RKO (cell line): ENCODE results near the gene SPECC1L.

Source experiments
- DNase-seq: peaks from one replicate; pipeline ENCODE4 v3.0.0-alpha.2; 2016; ENCODE audit warnings: low spot score

SPECC1L gene

GRCh38 chr22:24414523-24414922 lies 143.9 kb downstream of the SPECC1L start:
- DNase-seq = no peak

DNA sequence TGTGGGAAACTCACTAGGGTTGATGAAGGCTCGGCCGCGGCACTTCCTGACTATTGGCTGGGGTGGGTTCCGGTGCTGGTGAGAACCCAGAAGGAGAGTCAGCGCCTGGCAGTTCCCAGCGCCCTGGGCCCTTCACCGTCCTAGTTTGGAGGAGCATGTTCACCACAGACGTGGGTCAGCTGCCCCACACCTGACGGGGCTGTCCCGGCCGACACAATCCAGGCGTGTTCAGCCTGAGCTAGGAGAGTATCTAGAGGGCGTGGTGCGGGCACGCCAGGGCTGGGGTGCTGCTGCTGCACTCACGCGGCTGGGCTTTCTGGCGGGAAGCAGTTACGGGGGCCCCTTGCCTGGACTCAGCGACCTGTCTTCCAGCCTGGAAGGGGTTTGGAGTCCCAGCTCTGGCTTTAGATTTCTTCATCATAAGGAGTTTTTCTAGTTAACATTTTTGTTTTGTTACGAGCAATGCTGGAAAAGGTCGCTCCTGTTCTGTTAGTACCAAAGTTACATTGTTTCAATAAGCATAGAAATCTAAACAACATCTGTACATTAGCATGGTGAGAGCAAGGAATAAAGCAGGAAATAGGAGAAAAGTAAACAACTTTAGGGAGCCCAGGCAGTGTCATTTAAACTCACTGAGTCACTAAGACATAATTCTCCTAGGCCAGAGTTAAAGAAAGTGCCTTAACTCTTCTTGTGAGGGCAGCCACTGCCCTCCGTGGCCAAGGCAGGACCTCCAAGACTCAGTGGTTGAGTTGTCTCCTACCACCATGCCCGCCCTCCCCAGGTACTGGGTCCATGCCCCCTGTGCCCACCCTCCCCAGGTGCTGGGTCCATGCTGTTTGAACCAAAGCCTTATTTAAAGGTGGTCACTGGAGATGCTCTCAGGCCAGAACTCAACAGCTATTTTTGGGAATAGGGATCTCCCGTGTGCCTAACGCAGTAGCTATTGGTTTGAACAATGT lies 144.6 kb downstream of the SPECC1L start:
- no peak for DNase-seq

DNA sequence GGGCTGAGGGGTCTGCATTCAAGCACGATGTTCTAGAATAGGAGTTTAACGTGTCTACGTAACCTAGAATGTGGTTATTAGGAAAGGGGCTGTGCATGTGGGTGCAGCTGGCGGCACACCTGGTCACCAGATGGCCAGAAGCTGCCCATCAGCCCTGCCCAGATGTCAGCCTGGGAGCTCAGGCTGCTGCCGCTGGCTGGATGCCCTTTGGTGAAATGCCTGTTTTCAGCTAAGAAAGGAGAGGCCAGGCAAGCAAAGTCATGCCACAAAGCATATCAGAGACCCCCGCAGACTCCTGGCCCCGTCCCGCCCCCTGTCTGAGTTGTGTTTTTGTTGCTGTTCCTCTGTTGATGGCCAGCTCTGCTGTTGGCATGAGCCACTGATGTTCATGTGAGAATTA lies 145.5 kb downstream of the SPECC1L start:
- no peak for DNase-seq

GRCh38 chr22:24416611-24417010 lies 146.0 kb downstream of the SPECC1L start:
- DNase-seq = no peak

- no peak for DNase-seq
Measured at GRCh38 chr22:24417200-24417599, 146.6 kb downstream of the SPECC1L start.

GRCh38 chr22:24417901-24418641 lies 147.4 kb downstream of the SPECC1L start:
- DNase-seq = no peak

DNA sequence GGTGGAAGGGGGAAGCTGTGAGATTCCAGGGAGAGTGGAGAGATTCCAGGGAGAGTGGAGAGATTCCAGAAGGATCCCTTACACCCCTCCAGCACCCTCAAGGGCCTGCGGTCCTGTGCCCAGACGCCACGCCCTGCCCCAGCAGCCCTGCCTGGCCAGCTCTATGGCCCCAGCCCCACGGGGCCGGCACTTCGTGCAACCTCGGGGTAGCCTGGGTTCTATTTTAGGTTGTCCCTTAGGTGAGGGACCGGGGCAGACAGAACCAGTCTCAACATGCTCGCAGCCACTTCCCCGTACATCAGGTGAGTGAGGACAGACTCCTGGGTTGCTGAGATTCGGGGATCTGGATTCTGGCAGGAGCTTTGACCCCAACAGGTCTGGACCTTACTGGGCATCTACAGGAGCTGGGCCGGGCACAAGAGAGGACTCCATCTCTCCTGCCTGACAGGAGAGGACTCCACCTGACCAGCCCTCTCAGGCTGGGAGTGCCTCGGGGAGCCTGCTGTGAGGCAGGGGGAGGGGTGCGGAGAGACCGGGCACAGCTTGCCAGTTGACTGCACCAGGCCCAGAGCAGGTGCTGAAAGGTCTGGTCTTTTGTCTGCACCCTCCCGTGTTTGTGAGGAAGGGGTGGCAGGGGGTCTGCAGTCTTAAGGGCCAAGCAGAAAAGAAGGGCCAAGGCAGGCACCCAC lies 148.3 kb downstream of the SPECC1L start:
- no peak for DNase-seq

GRCh38 chr22:24419475-24419850 lies 148.8 kb downstream of the SPECC1L start:
- DNase-seq = no peak

- no peak for DNase-seq
Measured at GRCh38 chr22:24420072-24420976, 149.7 kb downstream of the SPECC1L start.

DNA sequence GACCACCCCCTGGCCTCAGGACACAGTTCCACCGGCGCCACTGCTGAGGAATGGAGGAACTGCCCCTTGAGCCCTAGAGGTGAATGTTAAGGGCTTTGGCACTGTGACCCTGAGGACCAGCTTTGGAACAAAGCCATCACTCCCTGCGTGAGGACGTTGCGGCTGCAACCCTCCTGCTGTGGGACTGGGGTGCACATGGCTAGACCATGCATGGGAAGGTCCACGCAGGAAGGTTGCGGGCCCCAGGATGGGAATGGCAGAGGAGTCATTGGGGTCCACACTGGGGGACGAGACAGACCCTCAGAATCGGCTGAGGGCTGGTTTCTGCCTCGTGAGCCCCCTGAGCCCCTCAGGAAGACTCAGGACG lies 150.3 kb downstream of the SPECC1L start:
- DNase-seq = no peak

DNA sequence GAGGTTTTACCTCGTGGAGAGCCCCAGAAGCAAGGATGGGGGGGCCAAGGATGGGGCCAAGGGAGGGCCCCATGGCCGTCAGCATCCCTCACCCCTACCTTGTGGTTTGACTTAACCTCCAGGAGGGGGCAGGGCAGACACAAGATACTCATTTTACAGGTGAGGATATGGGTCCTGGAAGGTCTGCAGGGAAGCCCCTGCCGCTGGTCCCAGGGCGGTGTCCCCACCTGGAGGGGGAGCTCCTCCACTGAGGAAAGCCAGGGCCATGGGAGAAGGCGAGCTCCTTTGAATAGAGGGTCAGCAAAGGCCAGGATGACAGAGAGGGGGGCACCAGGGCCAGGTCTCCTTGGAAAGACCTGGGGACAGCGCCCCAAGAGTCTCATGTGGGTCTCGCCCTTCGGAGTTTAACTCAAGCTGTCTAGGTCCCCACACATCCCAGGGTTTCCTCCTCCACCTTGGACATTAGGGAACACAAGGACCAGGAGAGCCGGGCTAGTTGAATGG lies 150.8 kb downstream of the SPECC1L start:
- no peak for DNase-seq

DNA sequence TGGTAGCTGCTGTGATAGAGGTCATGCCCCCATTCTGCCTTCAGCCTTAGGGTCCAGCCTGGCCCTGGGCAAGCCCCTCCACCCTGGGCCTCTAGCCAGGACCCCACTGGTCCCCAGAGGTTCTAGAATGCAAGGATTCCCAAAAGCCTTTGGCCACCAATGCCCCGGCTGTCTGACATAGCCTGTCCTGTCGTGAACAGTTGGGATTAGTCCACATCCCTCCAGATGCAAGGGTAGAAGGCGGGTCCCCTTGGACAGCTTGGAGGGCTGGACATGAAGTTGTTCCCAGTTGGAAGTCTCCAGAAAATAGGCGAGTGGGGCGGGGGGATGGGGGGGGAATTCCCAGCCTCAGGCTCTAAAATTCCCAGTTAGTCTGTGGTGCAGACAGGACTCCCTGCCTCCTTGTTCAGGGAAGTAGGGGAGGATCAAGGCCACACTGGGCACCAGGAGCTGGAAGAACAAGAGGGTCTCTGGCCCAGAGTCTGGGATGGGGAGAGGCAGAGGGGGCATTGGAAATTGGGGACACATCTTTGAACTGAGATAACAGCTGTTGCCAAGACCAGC lies 151.6 kb downstream of the SPECC1L start:
- no peak for DNase-seq

DNA sequence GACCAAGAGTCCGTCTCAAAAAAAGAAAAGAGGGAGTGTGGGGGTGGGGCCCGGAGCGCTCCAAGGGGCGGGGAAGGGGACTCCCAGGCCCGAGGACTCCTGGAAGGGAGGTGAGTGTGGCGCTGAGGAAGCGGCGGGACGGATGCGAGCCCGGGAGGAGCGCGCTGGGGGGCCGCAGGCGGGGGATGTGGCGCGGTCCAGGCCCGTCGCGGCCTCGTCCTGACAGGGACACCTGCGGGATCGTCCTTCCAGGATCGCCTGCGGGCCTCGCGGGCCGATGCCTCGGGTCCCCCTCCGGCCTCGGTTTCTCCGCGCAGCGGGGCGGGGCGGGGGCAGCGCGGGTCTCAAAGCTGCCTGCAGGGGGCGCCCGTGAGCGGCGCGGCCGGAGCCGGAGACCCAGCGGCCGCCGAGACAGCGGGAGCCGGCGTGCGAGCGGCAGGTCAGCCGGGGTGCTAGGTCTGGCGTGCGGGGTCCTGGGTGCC lies 152.9 kb downstream of the SPECC1L start:
- DNase-seq = no peak

- no peak for DNase-seq
Measured at GRCh38 chr22:24424001-24424900, 153.6 kb downstream of the SPECC1L start.

- DNase-seq = no peak
Measured at GRCh38 chr22:24424901-24425775, 154.5 kb downstream of the SPECC1L start.

- DNase-seq = no peak
Measured at GRCh38 chr22:24426436-24426835, 155.8 kb downstream of the SPECC1L start.

DNA sequence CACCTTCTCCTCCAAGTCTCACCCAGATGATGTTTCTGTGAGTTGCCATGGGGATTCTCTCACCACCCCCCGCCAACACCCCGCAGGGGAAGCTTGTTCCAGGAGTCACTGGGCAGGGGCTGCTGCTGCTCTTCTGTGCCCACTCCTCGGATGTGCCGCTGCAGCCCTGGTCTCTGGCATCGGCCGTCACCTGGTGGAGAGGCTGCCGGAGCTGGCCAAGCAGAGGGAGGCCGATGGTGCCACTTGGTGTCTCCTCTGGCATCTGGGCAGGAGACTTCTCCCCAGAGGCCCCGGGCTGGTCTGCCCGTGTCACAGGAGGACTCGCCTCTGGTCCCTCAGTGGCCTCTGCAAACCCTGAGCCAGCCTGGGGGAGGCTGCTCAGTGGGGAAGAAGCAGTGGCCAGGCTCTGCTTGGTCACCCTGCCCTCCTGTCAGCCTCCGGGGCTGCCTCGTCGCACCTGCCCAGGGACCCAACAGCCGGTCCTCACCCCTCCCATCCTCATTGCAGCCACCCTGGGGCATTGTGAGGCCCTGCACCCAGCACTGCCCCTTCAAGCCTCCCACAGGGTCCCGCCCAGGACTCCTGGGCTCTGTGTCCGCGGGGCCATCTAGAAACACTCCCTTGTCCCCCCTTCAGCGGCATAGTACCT lies 156.3 kb downstream of the SPECC1L start:
- DNase-seq = no peak

GRCh38 chr22:24427500-24428164 lies 157.0 kb downstream of the SPECC1L start, which contains the start of gene ADORA2A:
Gene ADORA2A (plus strand): TSS chr22:24427599. CDS start chr22:24433405, 5,806 bp downstream.
- no peak for DNase-seq
